Activated CD8-positive, alpha-beta memory T cell treated with anti-CD3 and anti-CD28 coated beads for 48 hours (primary cell): Measurements from ENCODE around the gene FICD.

Experiments
- DNase-seq, 3 experiments: peaks; one replicate each; pipeline ENCODE4 v3.0.0-alpha.2; 2020; ENCODE audit warnings: low read depth in 2 of 3, low spot score in 2 of 3

Gene FICD

DNA sequence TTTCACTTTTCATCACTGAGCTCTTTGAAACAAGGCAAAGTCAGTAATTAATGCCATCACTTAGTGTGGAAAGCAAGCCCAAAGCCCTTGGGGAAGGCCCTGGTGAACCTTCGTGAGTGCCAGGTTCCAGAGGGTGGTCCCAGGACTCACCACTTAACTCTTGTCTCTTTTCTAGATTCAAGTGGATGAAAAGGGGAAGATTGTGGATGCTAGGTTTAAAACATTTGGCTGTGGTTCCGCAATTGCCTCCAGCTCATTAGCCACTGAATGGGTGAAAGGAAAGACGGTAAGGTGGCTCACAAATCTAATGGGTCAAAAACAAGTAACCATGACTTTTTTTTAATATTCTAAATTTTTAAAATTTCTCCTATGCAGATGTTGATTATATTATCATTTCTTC is 50.1 kb downstream of the FICD start:
- DNase-seq = no peak

DNA sequence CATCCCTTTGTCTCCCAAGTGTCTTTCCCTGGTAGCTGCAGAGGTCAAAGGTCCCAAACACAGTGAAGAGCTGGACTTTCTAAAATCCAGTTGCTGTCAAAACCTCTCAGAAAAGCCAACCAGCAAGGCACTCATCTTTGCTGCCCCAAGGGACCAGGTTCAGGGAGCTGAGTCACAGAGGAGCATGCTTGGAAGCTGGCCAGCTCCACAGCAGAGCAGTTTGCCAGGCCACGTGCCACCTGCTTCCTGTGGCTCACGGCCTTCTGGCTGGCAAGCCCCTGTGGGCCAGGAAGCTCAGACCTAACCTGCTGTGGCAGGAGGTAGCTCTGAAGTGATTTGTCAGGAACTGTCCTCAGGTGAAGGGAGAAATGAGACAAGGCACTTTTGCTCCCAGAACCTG is 50.9 kb downstream of the FICD start:
- no peak for DNase-seq

GRCh38 chr12:108566452-108566851 is 51.4 kb downstream of the FICD start:
- DNase-seq = no peak

DNA sequence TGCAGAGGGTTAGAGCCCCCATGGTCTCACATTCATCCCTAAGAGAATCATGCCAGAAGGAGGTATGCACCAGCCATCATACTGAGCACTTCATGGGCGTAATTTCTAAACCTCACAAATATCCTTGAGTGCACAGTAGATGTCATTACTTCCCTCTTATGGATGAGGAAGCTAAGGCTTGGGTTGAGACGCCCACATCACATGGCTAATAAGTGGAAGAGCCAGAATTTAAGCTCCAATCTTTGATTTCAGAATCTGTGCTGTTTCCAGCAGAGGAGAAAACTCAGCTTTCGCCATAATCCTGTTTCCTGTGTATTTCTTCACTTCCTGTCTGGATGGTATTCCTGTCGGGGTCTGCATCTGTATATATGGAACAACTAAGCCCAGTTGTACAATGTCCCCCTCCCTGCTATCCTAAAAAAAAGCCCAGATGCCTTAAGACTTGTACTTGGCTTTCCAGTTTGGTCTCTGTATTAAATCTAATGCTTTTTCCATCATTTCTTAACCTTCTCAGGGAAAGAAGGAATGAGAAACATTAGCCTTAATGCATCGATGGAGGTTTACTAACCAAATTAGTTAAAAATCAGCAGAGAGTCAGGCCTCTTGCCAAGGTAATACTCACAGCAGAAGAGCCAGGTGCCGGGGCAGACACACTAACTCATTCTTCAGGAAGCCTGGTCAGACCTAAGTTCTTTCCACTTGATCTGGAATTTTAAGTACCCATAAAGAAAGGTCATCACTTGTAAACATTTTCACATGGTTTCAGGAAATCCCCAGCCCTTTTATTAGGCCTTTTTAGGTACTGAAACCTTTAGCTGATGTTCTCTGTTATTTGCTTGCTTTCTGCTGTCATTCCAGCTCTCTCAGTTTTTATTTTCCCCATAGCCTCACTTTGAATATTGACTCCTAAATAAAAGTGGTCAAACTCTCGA is 52.6 kb downstream of the FICD start:
- no peak for DNase-seq

DNA sequence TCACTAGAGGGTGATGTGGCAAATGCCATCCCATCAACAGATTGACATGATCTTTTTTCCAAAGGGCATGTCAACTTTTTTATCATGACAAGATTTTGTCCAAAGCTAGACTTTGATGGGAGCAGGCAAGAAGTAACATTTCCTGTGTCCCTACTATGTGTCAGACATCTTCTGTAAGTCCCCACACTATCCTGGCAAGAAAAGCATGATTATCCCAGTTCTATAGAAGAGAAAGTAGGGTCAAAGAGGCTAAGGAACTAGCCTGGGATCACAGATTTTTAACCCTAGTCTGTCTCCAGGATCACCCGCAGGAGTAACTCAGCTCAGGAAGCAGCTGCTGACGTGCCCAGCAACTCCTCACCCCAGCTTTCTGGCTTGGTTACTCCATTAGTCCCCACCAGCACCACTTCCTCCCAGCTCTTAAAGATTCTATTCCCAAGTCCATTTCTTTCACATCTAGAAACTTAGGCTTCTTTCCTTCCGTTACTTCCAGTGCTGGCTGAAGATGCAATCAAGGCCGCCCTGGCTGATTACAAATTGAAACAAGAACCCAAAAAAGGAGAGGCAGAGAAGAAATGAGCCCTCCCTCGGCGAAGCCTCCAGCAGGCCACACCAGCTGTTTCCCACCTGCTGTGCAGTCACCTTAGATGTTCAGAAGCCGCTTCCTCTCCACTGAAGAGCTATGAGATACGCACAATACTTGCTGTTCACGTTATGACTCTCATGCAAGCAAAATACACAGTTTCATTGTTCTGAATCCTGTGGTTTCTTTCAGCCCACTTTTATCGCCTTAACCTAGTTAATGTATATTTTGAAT is 53.5 kb downstream of the FICD start:
- DNase-seq = no peak
